Measurements from ENCODE around the gene C13orf46.

- TF ChIP-seq CTCF (IDR thresholded peaks at IDR 0.05) (no peak), POLR2A (IDR thresholded peaks at IDR 0.05) (no peak)
Observed at GRCh38 chr13:113939944-113940297, 34.0 kb downstream of the C13orf46 start.

All from esophagus squamous epithelium (tissue), 4 donors.